H9 (cell line): ENCODE measurements around the gene ATAD3C. TPM values are rescaled to one million over a fixed set of nuclear protein-coding genes. Genes with fewer than 3 reads are reported as not detected.
"Not testable (repeated sequence)": the region's sequence is repeated elsewhere in the genome, so short reads cannot be mapped to it uniquely, and the experiment has no call there.

ENCODE experiments used
- DNase-seq: peaks from one replicate; pipeline ENCODE4 v3.0.0-alpha.2; 2017
- H2AFZ ChIP-seq: one replicate; pipeline ENCODE4 v1.6.1; 2013; ENCODE audit warnings: mild to moderate bottlenecking, low read length, control low read depth, moderate library complexity
- H2AK5ac ChIP-seq: 2 replicates; pipeline ENCODE4 v1.6.1; 2013; ENCODE audit warnings: low read length, control low read depth, mixed read lengths; ENCODE audit not compliant: insufficient read length
- H2BK120ac ChIP-seq: one replicate; pipeline ENCODE4 v1.6.1; 2013; ENCODE audit warnings: low read depth, mild to moderate bottlenecking, low read length, control low read depth, inconsistent platforms; ENCODE audit not compliant: poor library complexity, severe bottlenecking
- H2BK12ac ChIP-seq: 2 replicates; pipeline ENCODE4 v1.6.1; 2013; ENCODE audit warnings: low read length, control low read depth, mixed read lengths, low read depth; ENCODE audit not compliant: insufficient read length
- H2BK15ac ChIP-seq: 2 replicates; pipeline ENCODE4 v1.6.1; 2013; ENCODE audit warnings: low read depth, low read length, control low read depth
- H2BK20ac ChIP-seq: one replicate; pipeline ENCODE4 v1.6.1; 2013; ENCODE audit warnings: low read depth, mild to moderate bottlenecking, low read length, control low read depth, inconsistent platforms; ENCODE audit not compliant: poor library complexity, severe bottlenecking
- H2BK5ac ChIP-seq: 2 replicates; pipeline ENCODE4 v1.6.1; 2013; ENCODE audit warnings: low read length, control low read depth, mixed read lengths; ENCODE audit not compliant: insufficient read length
- H3K14ac ChIP-seq: 2 replicates; pipeline ENCODE4 v1.6.1; 2013; ENCODE audit warnings: low read length, control low read depth; ENCODE audit not compliant: insufficient read depth
- H3K18ac ChIP-seq: 2 replicates; pipeline ENCODE4 v1.6.1; 2013; ENCODE audit warnings: low read depth, mild to moderate bottlenecking, mixed read lengths, low read length, control low read depth; ENCODE audit not compliant: insufficient read length
- H3K23ac ChIP-seq: 2 replicates; pipeline ENCODE4 v1.6.1; 2013; ENCODE audit warnings: low read length, control low read depth, mixed read lengths, low read depth; ENCODE audit not compliant: insufficient read length
- H3K23me2 ChIP-seq: 2 replicates; pipeline ENCODE4 v1.6.1; 2013; ENCODE audit warnings: low read depth, mild to moderate bottlenecking, mixed read lengths, low read length, control low read depth; ENCODE audit not compliant: insufficient read length, poor library complexity, severe bottlenecking
- H3K27ac ChIP-seq: 2 replicates; pipeline ENCODE4 v1.5.1; 2013; ENCODE audit warnings: low read length, control low read depth, mixed read lengths, low read depth; ENCODE audit not compliant: insufficient read length
- H3K27me3 ChIP-seq: 2 replicates; pipeline ENCODE4 v1.6.1; 2013; ENCODE audit warnings: low read length, control low read depth, inconsistent platforms; ENCODE audit not compliant: insufficient read depth
- H3K4ac ChIP-seq: 2 replicates; pipeline ENCODE4 v1.6.1; 2013; ENCODE audit warnings: low read depth, mild to moderate bottlenecking, control low read depth, inconsistent platforms, low read length, moderate library complexity
- H3K4me1 ChIP-seq: 2 replicates; pipeline ENCODE4 v1.6.1; 2013; ENCODE audit warnings: low read length, control low read depth, inconsistent platforms; ENCODE audit not compliant: insufficient read depth
- H3K4me2 ChIP-seq: 2 replicates; pipeline ENCODE4 v1.6.1; 2013; ENCODE audit warnings: low read length, control low read depth, mixed read lengths; ENCODE audit not compliant: insufficient read length, insufficient read depth
- H3K56ac ChIP-seq: 2 replicates; pipeline ENCODE4 v1.6.1; 2013; ENCODE audit warnings: low read depth, mild to moderate bottlenecking, mixed read lengths, low read length, control low read depth; ENCODE audit not compliant: insufficient read length
- H3K79me1 ChIP-seq: 2 replicates; pipeline ENCODE4 v1.6.1; 2013; ENCODE audit warnings: low read depth, mild to moderate bottlenecking, moderate library complexity, low read length, control low read depth, inconsistent platforms; ENCODE audit not compliant: insufficient read depth, poor library complexity, severe bottlenecking
- H3K79me2 ChIP-seq: 2 replicates; pipeline ENCODE4 v1.6.1; 2013; ENCODE audit warnings: low read length, control low read depth, inconsistent platforms; ENCODE audit not compliant: insufficient read depth
- H3K9ac ChIP-seq: 2 replicates; pipeline ENCODE4 v1.6.1; 2013; ENCODE audit warnings: low read length, control low read depth, mixed read lengths; ENCODE audit not compliant: insufficient read length; ENCODE audit errors: extremely low read depth
- H3K9me3 ChIP-seq: one replicate; pipeline ENCODE4 v1.6.1; 2013; ENCODE audit warnings: low read depth, low read length, inconsistent platforms; ENCODE audit not compliant: control insufficient read depth
- H3T11ph ChIP-seq: one replicate; pipeline ENCODE4 v1.6.1; 2013; ENCODE audit warnings: mild to moderate bottlenecking, low read length, control low read depth, inconsistent platforms
- H4K20me1 ChIP-seq: one replicate; pipeline ENCODE4 v1.6.1; 2013; ENCODE audit not compliant: control insufficient read depth, insufficient read length, insufficient read depth
- H4K5ac ChIP-seq: 2 replicates; pipeline ENCODE4 v1.6.1; 2013; ENCODE audit warnings: low read depth, mild to moderate bottlenecking, mixed read lengths, low read length, control low read depth; ENCODE audit not compliant: insufficient read length
- H4K8ac ChIP-seq: replicated peaks from 2 replicates; pipeline ENCODE4 v1.6.1; 2013; ENCODE audit warnings: low read length, control low read depth, mixed read lengths, low read depth; ENCODE audit not compliant: insufficient read length
- H4K91ac ChIP-seq: 2 replicates; pipeline ENCODE4 v1.6.1; 2013; ENCODE audit warnings: low read depth, mild to moderate bottlenecking, moderate library complexity, mixed read lengths, low read length, control low read depth; ENCODE audit not compliant: insufficient read length
- H3K27ac Mint-ChIP-seq, 3 experiments: 2 replicates in 2 of 3; 3 replicates in 1 of 3; pipeline ENCODE4 v1.8.0; 2020 to 2021; ENCODE audit warnings: mixed read lengths in 3 of 3, mild to moderate bottlenecking in 1 of 3, moderate library complexity in 1 of 3
- H3K27me3 Mint-ChIP-seq: 2 replicates; pipeline ENCODE4 v1.8.0; 2021; ENCODE audit warnings: low read depth, mild to moderate bottlenecking, moderate library complexity, mixed read lengths
- H3K36me3 Mint-ChIP-seq, 3 experiments: 2 replicates in 2 of 3; 3 replicates in 1 of 3; pipeline ENCODE4 v1.8.0; 2020 to 2021; ENCODE audit warnings: low read depth in 3 of 3, mixed read lengths in 3 of 3; ENCODE audit not compliant: insufficient read depth in 1 of 3
- H3K4me1 Mint-ChIP-seq, 2 experiments: 2 replicates each; pipeline ENCODE4 v1.8.0; 2020; ENCODE audit warnings: mixed read lengths in 2 of 2
- H3K4me3 Mint-ChIP-seq, 2 experiments: 2 replicates in 1 of 2; 3 replicates in 1 of 2; pipeline ENCODE4 v1.8.0; 2020 to 2021; ENCODE audit warnings: mild to moderate bottlenecking in 2 of 2, mixed read lengths in 2 of 2, moderate library complexity in 1 of 2
- H3K9me3 Mint-ChIP-seq, 2 experiments: 2 replicates in 1 of 2; 3 replicates in 1 of 2; pipeline ENCODE4 v1.8.0; 2020; ENCODE audit warnings: mild to moderate bottlenecking in 2 of 2, mixed read lengths in 2 of 2, moderate library complexity in 1 of 2
- WGBS: extraction: QIAGEN DNeasy Blood & Tissue Kit; methylation state at CpG from one replicate; pipeline ENCODE4 v1.1.7; 2013; ENCODE audit warnings: missing lambda C conversion rate, low lambda C conversion rate, mixed read lengths; ENCODE audit not compliant: insufficient read length; ENCODE audit errors: extremely low coverage; 5-methylcytosine and 5-hydroxymethylcytosine counted together
- total RNA-seq: library from RNA; stranded (reverse); gene quantifications from 2 replicates; pipeline ENCODE4 v1.2.1, GENCODE V29; 2021

ATAD3C gene
- total RNA-seq, 1 experiment from 2014 or later = 7.7 TPM

- peaks cover 12 to 19% of the 10 kb centered on the region in 2 experiments for H3K4me1 Mint-ChIP-seq
- H3K4ac ChIP-seq, H2BK5ac ChIP-seq, H3K4me3 Mint-ChIP-seq, H2BK120ac ChIP-seq, H4K91ac ChIP-seq, H3K27me3 Mint-ChIP-seq, H3K79me2 ChIP-seq, H3K27me3 ChIP-seq, H3K27ac ChIP-seq, H3K9me3 ChIP-seq, H3K9ac ChIP-seq, H3K56ac ChIP-seq, H3K79me1 ChIP-seq, H3K4me1 ChIP-seq, H3K36me3 Mint-ChIP-seq, H3K9me3 Mint-ChIP-seq, H3K4me2 ChIP-seq, H4K20me1 ChIP-seq, DNase-seq, H4K8ac ChIP-seq, H2BK12ac ChIP-seq, H2BK15ac ChIP-seq, H3K23me2 ChIP-seq, H2AK5ac ChIP-seq, H3K14ac ChIP-seq, H2AFZ ChIP-seq, H3K23ac ChIP-seq, H4K5ac ChIP-seq, H3K27ac Mint-ChIP-seq, H3K18ac ChIP-seq, H2BK20ac ChIP-seq, H3T11ph ChIP-seq: not testable (repeated sequence)
- no CpG with 5 or more reads among the region's 21 CpGs for WGBS
Observed at GRCh38 chr1:1509465-1509850, 60.0 kb downstream of the ATAD3C start.
